ENCODE results near the gene ZNF891.

GRCh38 chr12:133129368-133130037 is 571 bp downstream of the ZNF891 start:
- TF ChIP-seq CTCF (IDR thresholded peaks at IDR 0.05; ENCODE audit: poor library complexity), result no peak
- no peak for TF ChIP-seq EZH2phosphoT487 (IDR thresholded peaks at IDR 0.05; ENCODE audit: low read depth, severe bottlenecking, unreplicated experiment)

All from hepatocyte (in vitro differentiated cells).